Measurements from ENCODE around the gene HIGD2B. TPM values are rescaled to one million over a fixed set of nuclear protein-coding genes. Genes with fewer than 3 reads are reported as not detected.
"Not testable (repeated sequence)": the region's sequence is repeated elsewhere in the genome, so short reads cannot be mapped to it uniquely, and the experiment has no call there.

The HIGD2B gene
- total and polyA plus RNA-seq, 12 donors = 0.10 TPM; not detected in 11

GRCh38 chr15:72732516-72732915 lies 46.5 kb upstream of the HIGD2B start:
- no peak overlapping the region for H3K27ac ChIP-seq
- intact Hi-C loops (cut with DNase I) = no loop called here
- DNase-seq = no peak
- H3K27me3 ChIP-seq = no peaks in the 10 kb centered on the region
- peaks cover 0 to 30% of the 10 kb centered on the region in 2 donors for H3K36me3 ChIP-seq (replicated peaks in 1 of 2)
- TF ChIP-seq POLR2A (IDR thresholded peaks at IDR 0.05) (no peak), CTCF (IDR thresholded peaks at IDR 0.05) (no peak)
- H3K4me3 ChIP-seq = no peak overlapping the region
- 91 to 97% (median 94%) methylated on average over 4 of the region's 4 CpGs for WGBS, 4 donors
- no peaks in the 10 kb centered on the region for H3K9me3 ChIP-seq (replicated peaks in 1 of 3)
- no peaks in the 10 kb centered on the region for H3K4me1 ChIP-seq (replicated peaks in 1 of 2)

GRCh38 chr15:72732086-72732485 lies 46.1 kb upstream of the HIGD2B start:
- Histone ChIP-seq H3K27me3 (no peaks in the 10 kb centered on the region), H3K9me3 (replicated peaks in 1 of 3) (no peaks in the 10 kb centered on the region), H3K4me1 (replicated peaks in 1 of 2) (no peaks in the 10 kb centered on the region), H3K27ac (no peak overlapping the region), H3K4me3 (no peak overlapping the region), H3K36me3 (replicated peaks in 1 of 2) (peaks cover 0 to 26% of the 10 kb centered on the region in 2 donors)
- no peak for TF ChIP-seq POLR2A (IDR thresholded peaks at IDR 0.05)
- TF ChIP-seq CTCF (IDR thresholded peaks at IDR 0.05) = no peak
- intact Hi-C loops (cut with DNase I) = no loop called here
- DNase-seq = no peak

GRCh38 chr15:72728821-72729220 lies 42.8 kb upstream of the HIGD2B start:
- Histone ChIP-seq H3K27ac (no peak overlapping the region), H3K27me3 (no peaks in the 10 kb centered on the region), H3K36me3 (replicated peaks in 1 of 2) (peaks cover 0 to 13% of the 10 kb centered on the region in 2 donors), H3K9me3 (replicated peaks in 1 of 3) (no peaks in the 10 kb centered on the region), H3K4me3 (no peak overlapping the region), H3K4me1 (replicated peaks in 1 of 2) (no peaks in the 10 kb centered on the region)
- TF ChIP-seq CTCF (IDR thresholded peaks at IDR 0.05) (no peak), POLR2A (IDR thresholded peaks at IDR 0.05) (no peak)
- DNase-seq = no peak
- intact Hi-C loops (cut with DNase I) = no loop called here
- 93 to 98% (median 96%) methylated on average over 1 of the region's 1 CpG for WGBS, 4 donors

GRCh38 chr15:72728249-72728648 lies 42.3 kb upstream of the HIGD2B start:
- intact Hi-C loops (cut with DNase I); H3K9me3 ChIP-seq (replicated peaks in 1 of 3); H3K4me3 ChIP-seq; H3K27me3 ChIP-seq; H3K27ac ChIP-seq; H3K4me1 ChIP-seq (replicated peaks in 1 of 2); DNase-seq: not testable (repeated sequence)
- 79 to 96% (median 87%) methylated on average over 1 of the region's 1 CpG for WGBS, 4 donors
- peaks cover 0 to 13% of the 10 kb centered on the region in 2 donors for H3K36me3 ChIP-seq (replicated peaks in 1 of 2)

- no peak for TF ChIP-seq POLR2A (IDR thresholded peaks at IDR 0.05)
- TF ChIP-seq CTCF (IDR thresholded peaks at IDR 0.05) = no peak
- DNase-seq = no peak
- Histone ChIP-seq H3K4me1 (replicated peaks in 1 of 2) (no peaks in the 10 kb centered on the region), H3K27me3 (no peaks in the 10 kb centered on the region), H3K36me3 (replicated peaks in 1 of 2) (peaks cover 0 to 11% of the 10 kb centered on the region in 2 donors), H3K9me3 (replicated peaks in 1 of 3) (no peaks in the 10 kb centered on the region), H3K4me3 (no peak overlapping the region), H3K27ac (no peak overlapping the region)
- intact Hi-C loops (cut with DNase I) = no loop called here
Observed at GRCh38 chr15:72727154-72727553, 41.2 kb upstream of the HIGD2B start.

- 95 to 98% (median 97%) methylated on average over 6 of the region's 6 CpGs for WGBS, 4 donors
- H3K4me1 ChIP-seq (replicated peaks in 1 of 2); H3K27me3 ChIP-seq; H3K4me3 ChIP-seq; H3K36me3 ChIP-seq (replicated peaks in 1 of 2); H3K27ac ChIP-seq; intact Hi-C loops (cut with DNase I); H3K9me3 ChIP-seq (replicated peaks in 1 of 3); DNase-seq: not testable (repeated sequence)
Observed at GRCh38 chr15:72725851-72726250, 39.9 kb upstream of the HIGD2B start.

Measured in adrenal gland (tissue), 12 donors.